Measurements from ENCODE around the gene MUC12.
"Not testable (repeated sequence)": the region's sequence is repeated elsewhere in the genome, so short reads cannot be mapped to it uniquely, and the experiment has no call there.

The MUC12 gene

GRCh38 chr7:100991631-100992030 is 22.3 kb downstream of the MUC12 start:
- no peak for DNase-seq

- DNase-seq: not testable (repeated sequence)
Observed at GRCh38 chr7:100992280-100992679, 22.9 kb downstream of the MUC12 start.

GRCh38 chr7:100994671-100995070 is 25.3 kb downstream of the MUC12 start:
- DNase-seq: not testable (repeated sequence)

GRCh38 chr7:100998530-100998929 is 29.2 kb downstream of the MUC12 start:
- not testable (repeated sequence) for DNase-seq

- not testable (repeated sequence) for DNase-seq
Observed at GRCh38 chr7:100999334-100999733, 30.0 kb downstream of the MUC12 start.

GRCh38 chr7:101000025-101000424 is 30.7 kb downstream of the MUC12 start:
- not testable (repeated sequence) for DNase-seq

GRCh38 chr7:101002333-101002732 is 33.0 kb downstream of the MUC12 start:
- not testable (repeated sequence) for DNase-seq

GRCh38 chr7:101007361-101007760 is 38.0 kb downstream of the MUC12 start:
- DNase-seq: not testable (repeated sequence)

- no peak for DNase-seq
Observed at GRCh38 chr7:101009629-101010028, 40.3 kb downstream of the MUC12 start.

- DNase-seq: no peak
Observed at GRCh38 chr7:101012931-101013330, 43.6 kb downstream of the MUC12 start.

GRCh38 chr7:101015626-101016025 is 46.3 kb downstream of the MUC12 start:
- no peak for DNase-seq

GRCh38 chr7:101017064-101017777 is 47.9 kb downstream of the MUC12 start:
- peak; percentile 78 for DNase-seq

GRCh38 chr7:101018271-101019167 is 49.2 kb downstream of the MUC12 start:
- no peak for DNase-seq

GRCh38 chr7:101020444-101020843 is 51.1 kb downstream of the MUC12 start:
- DNase-seq: no peak

- DNase-seq: no peak
Observed at GRCh38 chr7:101021703-101022102, 52.3 kb downstream of the MUC12 start.

- no peak for DNase-seq
Observed at GRCh38 chr7:101023839-101024238, 54.5 kb downstream of the MUC12 start.

GRCh38 chr7:101031082-101031481 is 61.7 kb downstream of the MUC12 start:
- peak; percentile 25 for DNase-seq

GRCh38 chr7:101035941-101036340 is 66.6 kb downstream of the MUC12 start:
- no peak for DNase-seq

- not testable (repeated sequence) for DNase-seq
Observed at GRCh38 chr7:101041283-101041682, 71.9 kb downstream of the MUC12 start.

- peak; percentile 50 for DNase-seq
Observed at GRCh38 chr7:101058355-101058754, 89.0 kb downstream of the MUC12 start.

- DNase-seq: no peak
Observed at GRCh38 chr7:101059620-101059942, 90.2 kb downstream of the MUC12 start.

GRCh38 chr7:101060992-101061391 is 91.6 kb downstream of the MUC12 start:
- no peak for DNase-seq

GRCh38 chr7:101064176-101064550 is 94.8 kb downstream of the MUC12 start:
- not testable (repeated sequence) for DNase-seq

- not testable (repeated sequence) for DNase-seq
Observed at GRCh38 chr7:101065162-101065561, 95.8 kb downstream of the MUC12 start.
